Endothelial cell of umbilical vein (primary cell): Measurements from ENCODE around the gene TFDP2. TPM values are rescaled to one million over a fixed set of nuclear protein-coding genes. Genes with fewer than 3 reads are reported as not detected.
"Not testable (repeated sequence)": the region's sequence is repeated elsewhere in the genome, so short reads cannot be mapped to it uniquely, and the experiment has no call there.

Source experiments
- BruUV-seq: library from RNA; stranded (reverse); fragments of 400-500 nt; replicated peaks from 2 replicates; lab custom pipeline; 2021; lab: Mats Ljungman, UMichigan
- CTCF ChIA-PET: fragments of 300-600, 350-600 bp; sonication (Branson Sonifier 250); formaldehyde crosslinking; loops from one replicate; lab custom pipeline; 2021; ENCODE audit warnings: antibody characterized with exemption, inconsistent platforms; lab: Charles Lee
- POLR2A ChIA-PET: fragments of 300-600, 350-600 bp; sonication (Branson Sonifier 250); formaldehyde crosslinking; loops from one replicate; lab custom pipeline; 2021; ENCODE audit warnings: antibody characterized with exemption, inconsistent platforms; lab: Charles Lee
- DNase-seq: peaks from one replicate; pipeline ENCODE4 v3.0.0-alpha.2; 2011; ENCODE audit warnings: low read depth, low spot score
- FAIRE-seq: peaks from 2 replicates; lab custom pipeline; 2011; peaks lifted over from hg19 to GRCh38; lab: Jason Lieb, UNC
- H2AFZ ChIP-seq: 2 replicates; pipeline ENCODE4 v1.6.0; 2012; ENCODE audit warnings: low read depth, low read length, control low read depth, inconsistent platforms
- H3K27ac ChIP-seq: 2 replicates; pipeline ENCODE4 v1.5.1; 2011; ENCODE audit warnings: low read depth, mild to moderate bottlenecking, control low read depth, low read length, moderate library complexity; ENCODE audit not compliant: insufficient read depth
- H3K27me3 ChIP-seq, 2 experiments: 2 replicates each; pipeline versions ENCODE4 v1.6.0 to v1.6.1; 2011; ENCODE audit warnings: low read length in 2 of 2, mixed read lengths in 1 of 2; ENCODE audit not compliant: control insufficient read depth in 2 of 2, insufficient read depth in 2 of 2
- H3K36me3 ChIP-seq, 2 experiments: 2 replicates in 1 of 2; 3 replicates in 1 of 2; pipeline ENCODE4 v1.5.1; 2011; ENCODE audit warnings: low read length in 2 of 2, mild to moderate bottlenecking in 1 of 2, moderate library complexity in 1 of 2; ENCODE audit not compliant: control insufficient read depth in 2 of 2, insufficient read depth in 2 of 2; ENCODE audit errors: extremely low read depth in 1 of 2
- H3K4me1 ChIP-seq: 3 replicates; pipeline ENCODE4 v1.5.1; 2011; ENCODE audit warnings: mild to moderate bottlenecking, low read length; ENCODE audit not compliant: control insufficient read depth, insufficient read depth; ENCODE audit errors: extremely low read depth
- H3K4me2 ChIP-seq: 2 replicates; pipeline ENCODE4 v1.6.1; 2011; ENCODE audit warnings: low read length, control low read depth, mixed read lengths; ENCODE audit not compliant: insufficient read depth
- H3K4me3 ChIP-seq, 3 experiments: fragments of 200-600 bp in 1 of 3; sonication (generic), shearing (Covaris generic) in 1 of 3; replicated peaks in 1 of 3; 2 replicates each; pipeline ENCODE4 v1.5.1; 2011 to 2016; ENCODE audit warnings: control low read depth in 3 of 3, low read length in 3 of 3, mild to moderate bottlenecking in 2 of 3, inconsistent platforms in 1 of 3, low read depth in 1 of 3, moderate library complexity in 1 of 3; ENCODE audit not compliant: insufficient read depth in 1 of 3
- H3K79me2 ChIP-seq: 2 replicates; pipeline ENCODE4 v1.6.0; 2012; ENCODE audit warnings: low read length, inconsistent platforms; ENCODE audit not compliant: control insufficient read depth, insufficient read depth
- H3K9ac ChIP-seq: replicated peaks from 2 replicates; pipeline ENCODE3; 2011; ENCODE audit warnings: low read length, control low read depth; ENCODE audit not compliant: insufficient read depth; ENCODE audit errors: extremely low read depth
- H3K9me1 ChIP-seq: replicated peaks from 3 replicates; pipeline ENCODE4 v1.6.0; 2011; ENCODE audit warnings: mild to moderate bottlenecking, low read length; ENCODE audit not compliant: control insufficient read depth, insufficient read depth; ENCODE audit errors: extremely low read depth
- H3K9me3 ChIP-seq: replicated peaks from 2 replicates; pipeline ENCODE4 v1.5.1; 2012; ENCODE audit warnings: low read length, inconsistent platforms; ENCODE audit not compliant: control insufficient read depth, insufficient read depth
- H4K20me1 ChIP-seq: replicated peaks from 2 replicates; pipeline ENCODE3; 2011; ENCODE audit warnings: mild to moderate bottlenecking, low read length; ENCODE audit not compliant: control insufficient read depth, insufficient read depth; ENCODE audit errors: extremely low read depth
- FOS ChIP-seq: IDR thresholded peaks from 2 replicates; pipeline ENCODE4 v1.6.1; 2011; ENCODE audit warnings: mild to moderate bottlenecking, low read length, moderate library complexity, borderline replicate concordance; ENCODE audit not compliant: insufficient read depth
- JUN ChIP-seq: IDR thresholded peaks from 2 replicates; pipeline ENCODE4 v1.6.1; 2011; ENCODE audit warnings: borderline replicate concordance, low read depth; ENCODE audit not compliant: insufficient read length, insufficient read depth
- POLR2AphosphoS5 ChIP-seq: IDR thresholded peaks from 2 replicates; pipeline ENCODE4 v1.6.1; 2012; ENCODE audit warnings: low read depth, mild to moderate bottlenecking, control low read depth, low read length, moderate library complexity; ENCODE audit not compliant: insufficient read depth
- dilution Hi-C: fragments of 300-500 bp; cut with MboI; formaldehyde crosslinking; loops from one replicate; pipeline ENCODE4 v1.15.0; 2019; ENCODE audit warnings: low sequenced_read_pairs; ENCODE audit not compliant: extremely low pct_ligation_motif_present
- intact Hi-C: fragments of 100-400 bp; cut with micrococcal nuclease; formaldehyde crosslinking; loops from one replicate; pipeline ENCODE4 v1.10.0; 2022
- polyA plus RNA-seq, 4 experiments: library from polyadenylated mRNA; depleted of rRNA in 3 of 4; stranded (reverse) in 3 of 4; unstranded in 1 of 4; fragments of >200 nt; gene quantifications; 2 replicates each; pipeline versions ENCODE4 v1.2.1 to v1.2.3, GENCODE V29; 2011 to 2012; ENCODE audit warnings: missing spikeins in 1 of 4
- total RNA-seq: library from RNA; stranded (reverse); gene quantifications from 2 replicates; pipeline ENCODE4 v1.2.3, GENCODE V29; 2021

The TFDP2 gene
- total and polyA plus RNA-seq, 2 donors (not counting 3 experiments of a cell fraction or from before 2014, with no cell fraction given) = 8.5 to 21.5 TPM

DNA sequence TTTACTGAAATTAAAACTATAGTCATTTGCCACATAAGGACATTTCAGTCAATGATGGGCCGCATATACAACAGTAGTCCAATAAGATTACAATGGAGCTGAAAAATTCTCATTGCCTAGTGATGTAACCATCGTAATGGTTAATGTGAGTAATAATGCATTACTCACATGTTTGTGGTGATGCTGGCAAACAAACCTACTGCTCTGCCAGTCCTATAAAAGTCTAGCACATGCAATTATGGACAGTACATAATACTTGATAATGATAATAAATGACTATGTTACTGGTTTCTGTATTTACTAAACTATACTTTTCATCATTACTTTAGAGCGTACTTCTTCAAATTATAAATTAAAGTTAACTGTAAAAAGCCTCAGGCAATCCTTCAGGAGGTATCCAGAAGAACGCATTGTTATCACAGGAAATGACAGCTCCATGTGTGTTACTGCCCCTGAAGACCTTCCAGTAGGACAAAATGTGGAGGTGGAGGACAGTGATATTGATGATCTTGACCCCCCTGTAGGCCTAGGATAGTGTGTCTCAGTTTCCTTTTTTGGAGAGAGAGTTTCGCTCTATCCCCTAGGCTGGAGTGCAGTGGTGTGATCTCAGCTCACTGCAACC, 170.2 kb downstream of the TFDP2 start:
- Histone ChIP-seq H3K4me2 (no peak overlapping the region), H3K9me3 (no peaks in the 10 kb centered on the region), H4K20me1 (no peaks in the 10 kb centered on the region), H3K36me3 (no peaks in the 10 kb centered on the region), H3K4me3 (no peak overlapping the region), H3K79me2 (no peaks in the 10 kb centered on the region), H3K27me3 (no peaks in the 10 kb centered on the region), H2AFZ (no peak overlapping the region), H3K27ac (no peak overlapping the region), H3K9ac (no peak overlapping the region), H3K4me1 (no peaks in the 10 kb centered on the region), H3K9me1 (no peaks in the 10 kb centered on the region)
- POLR2A ChIA-PET = interaction anchor here (0.6 kb wide), 1 partner anchor 18 kb away, joined by 5 read pairs; no protein-coding TSS in a partner anchor
- DNase-seq (peak; percentile 46), FAIRE-seq (peak; percentile 65)
- intact Hi-C loops = no loop called here
- no TSS peak for BruUV-seq
- CTCF ChIA-PET = no interaction called here
- TF ChIP-seq JUN (peak; percentile 62), POLR2AphosphoS5 (no peak), FOS (peak; percentile 26)
- dilution Hi-C loops = no loop called here

- not testable (repeated sequence) for H3K27ac ChIP-seq
These were observed 174.6 kb downstream of the TFDP2 start for GRCh38 chr3:141974777-141975176.

More at GRCh38 chr3:141974777-141975176, 174.6 kb downstream of the TFDP2 start:
- H3K9ac ChIP-seq, H4K20me1 ChIP-seq, FAIRE-seq, dilution Hi-C loops, H3K4me3 ChIP-seq, POLR2A ChIA-PET, H2AFZ ChIP-seq, H3K4me2 ChIP-seq, intact Hi-C loops, H3K79me2 ChIP-seq, H3K9me3 ChIP-seq, H3K4me1 ChIP-seq, H3K27me3 ChIP-seq, H3K9me1 ChIP-seq, H3K36me3 ChIP-seq, BruUV-seq, DNase-seq: not testable (repeated sequence)
- CTCF ChIA-PET = interaction anchor here (1.1 to 1.2 kb wide), 2 partner anchors 12 to 16 kb away, joined by 3 to 6 read pairs; no protein-coding TSS in a partner anchor
